Sigmoid colon (tissue), 4 donors: ENCODE data around the gene MAST1.
"Not testable (repeated sequence)": the region's sequence is repeated elsewhere in the genome, so short reads cannot be mapped to it uniquely, and the experiment has no call there.

Experiments used
- CTCF ChIP-seq, 4 experiments: fragments of 450-650 bp in 3 of 4; fragments of 200-600 bp in 1 of 4; IDR thresholded peaks; one replicate each; pipeline ENCODE4 v1.5.1; 2016 to 2019; ENCODE audit warnings: antibody characterized with exemption in 4 of 4, mild to moderate bottlenecking in 3 of 4, moderate library complexity in 2 of 4
- POLR2AphosphoS5 ChIP-seq, 4 donors: sonication (generic); formaldehyde crosslinking; IDR thresholded peaks; one replicate each; pipeline ENCODE4 v1.6.1; 2017; ENCODE audit warnings: antibody characterized with exemption in 4 of 4

DNA sequence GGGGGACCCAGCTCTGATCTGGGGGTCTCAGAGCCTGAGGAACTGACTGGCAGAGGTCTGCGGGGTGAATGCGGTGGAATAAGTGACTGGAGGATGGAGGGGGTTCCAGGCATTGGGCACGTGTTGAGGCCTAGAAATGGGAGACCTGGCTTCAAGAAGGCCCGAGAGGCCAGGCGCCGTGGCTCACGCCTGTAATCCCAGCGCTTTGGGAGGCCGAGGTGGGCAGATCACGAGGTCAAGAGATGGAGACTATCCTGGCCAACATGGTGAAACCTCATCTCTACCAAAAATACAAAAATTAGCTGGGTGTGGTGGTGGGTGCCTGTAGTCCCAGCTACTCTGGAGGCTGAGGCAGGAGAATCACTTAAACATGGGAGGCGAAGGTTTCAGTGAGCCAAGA, 20.5 kb upstream of the MAST1 start:
- TF ChIP-seq CTCF, POLR2AphosphoS5 (IDR thresholded peaks at IDR 0.05): not testable (repeated sequence)
